HFF-Myc (cell line): ENCODE results near the gene SLIT3.

ENCODE experiments used
- DNase-seq: peaks from one replicate; pipeline ENCODE4 v3.0.0-alpha.2; 2011; ENCODE audit warnings: low read depth; ENCODE audit errors: extremely low read depth
- H3K4me3 ChIP-seq: replicated peaks from 2 replicates; pipeline ENCODE4 v1.5.1; 2011; ENCODE audit warnings: low read depth, mild to moderate bottlenecking, control low read depth, low read length
- CTCF ChIP-seq: IDR thresholded peaks from 2 replicates; pipeline ENCODE4 v1.5.1; 2012; ENCODE audit warnings: mild to moderate bottlenecking, low read depth, low read length, control low read depth; ENCODE audit errors: missing control alignments

Gene SLIT3

DNA sequence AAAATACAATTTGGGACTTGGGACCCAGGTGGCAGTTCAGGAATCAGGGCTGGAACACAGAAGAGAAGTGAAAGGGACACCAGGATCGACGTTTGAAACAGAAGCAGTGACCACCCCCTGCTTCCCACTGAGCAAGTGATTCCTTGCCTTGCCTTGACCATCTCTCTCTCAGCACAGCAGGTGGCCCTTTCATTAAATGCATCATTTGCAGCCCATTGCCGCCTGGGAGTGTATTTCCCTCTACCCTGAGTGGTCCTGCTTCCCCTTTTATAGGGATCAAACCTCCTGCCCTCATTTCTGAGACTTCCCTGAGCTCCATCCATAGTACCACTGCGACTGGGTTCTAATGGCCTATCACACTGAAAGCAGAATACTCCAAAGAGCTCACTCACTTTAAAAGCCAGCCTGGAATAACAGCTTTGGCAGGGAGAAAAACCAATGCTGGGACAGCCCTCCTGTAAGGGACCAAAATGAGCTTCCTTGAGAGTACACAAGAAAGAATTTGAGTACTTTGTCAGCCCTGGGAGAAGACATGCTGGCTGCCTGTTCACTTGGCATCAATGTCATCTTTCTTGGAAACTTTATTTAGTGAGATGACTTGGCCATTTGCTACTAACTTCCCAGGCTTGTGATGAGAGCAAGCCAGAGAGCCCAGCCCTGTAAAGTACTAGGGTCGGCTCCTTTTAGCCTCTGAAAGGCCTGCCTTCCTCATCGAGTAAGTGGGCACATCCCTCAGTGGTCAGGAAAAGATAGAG is 149.7 kb downstream of the SLIT3 start:
- DNase-seq, result no peak
- no peak overlapping the region for H3K4me3 ChIP-seq
- TF ChIP-seq CTCF, result no peak

- DNase-seq, result no peak
- H3K4me3 ChIP-seq, result no peak overlapping the region
- no peak for TF ChIP-seq CTCF
Measured at GRCh38 chr5:169150108-169150507, 150.8 kb downstream of the SLIT3 start.

DNA sequence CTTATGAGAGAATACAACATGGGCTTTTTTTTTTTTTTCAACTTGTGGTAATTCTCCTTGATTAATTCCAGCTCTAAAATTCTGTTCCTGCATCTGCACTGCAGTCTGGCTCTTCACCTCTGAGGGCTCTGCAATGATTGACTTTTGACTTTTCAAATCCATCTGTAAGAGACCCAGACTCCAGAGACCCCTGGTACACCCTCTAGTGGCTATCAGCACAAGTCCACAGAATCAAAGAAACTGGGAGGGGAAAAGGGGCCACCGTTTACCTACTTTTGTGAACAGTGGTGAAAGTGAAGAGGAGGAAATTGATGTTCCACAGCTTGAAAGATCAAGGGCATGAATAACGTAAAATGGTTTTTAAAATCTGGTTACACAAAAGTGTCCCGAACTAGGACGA is 151.6 kb downstream of the SLIT3 start:
- no peak for DNase-seq
- TF ChIP-seq CTCF, result peak; percentile 44
- no peak overlapping the region for H3K4me3 ChIP-seq

GRCh38 chr5:169148138-169148740 is 152.7 kb downstream of the SLIT3 start:
- no peak overlapping the region for H3K4me3 ChIP-seq
- TF ChIP-seq CTCF, result no peak
- DNase-seq, result no peak

- no peak for TF ChIP-seq CTCF
- H3K4me3 ChIP-seq, result no peak overlapping the region
- DNase-seq, result no peak
Measured at GRCh38 chr5:169147534-169147933, 153.4 kb downstream of the SLIT3 start.

DNA sequence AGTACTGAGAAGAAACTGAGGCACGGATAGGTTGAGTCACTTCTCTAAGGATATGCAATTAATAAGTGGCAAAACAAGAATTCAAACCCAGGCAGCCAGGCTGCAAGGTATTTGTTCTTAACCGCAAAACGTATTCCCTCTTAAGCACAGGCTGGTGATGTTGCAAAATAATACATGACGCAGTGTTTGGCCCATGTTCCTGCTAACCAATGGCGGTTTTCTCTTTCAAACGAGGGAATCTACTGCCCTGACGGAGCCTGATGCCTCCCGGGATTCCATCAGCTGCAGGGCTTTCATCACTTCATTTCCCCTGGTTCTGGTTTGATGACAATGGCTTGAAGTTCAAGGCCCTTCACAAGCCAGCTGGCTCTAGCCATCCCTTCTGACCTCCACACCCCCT is 154.8 kb downstream of the SLIT3 start:
- no peak overlapping the region for H3K4me3 ChIP-seq
- no peak for TF ChIP-seq CTCF
- no peak for DNase-seq
